Left ventricle myocardium inferior (tissue), 1 donor: ENCODE measurements around the gene ERAS. TPM values are rescaled to one million over a fixed set of nuclear protein-coding genes. Genes with fewer than 3 reads are reported as not detected.
A peak's percentile ranks its signal among the peaks of the same experiment; 100 is the strongest.

ENCODE experiments used
- DNase-seq: peaks from one replicate; pipeline ENCODE4 v3.0.0-alpha.2; 2020
- H3K27ac ChIP-seq: fragments of 200-600 bp; replicated peaks from 2 replicates; pipeline ENCODE4 v1.8.0; 2021
- H3K27me3 ChIP-seq: fragments of 200-600 bp; 2 replicates; pipeline ENCODE4 v1.8.0; 2021; ENCODE audit warnings: low read depth
- H3K36me3 ChIP-seq: fragments of 200-600 bp; 2 replicates; pipeline ENCODE4 v1.8.0; 2021
- H3K4me1 ChIP-seq: fragments of 200-600 bp; 2 replicates; pipeline ENCODE4 v1.8.0; 2021
- H3K4me3 ChIP-seq: fragments of 200-600 bp; 2 replicates; pipeline ENCODE4 v1.8.0; 2021; ENCODE audit warnings: mild to moderate bottlenecking, moderate library complexity
- H3K9me3 ChIP-seq: fragments of 200-600 bp; replicated peaks from 2 replicates; pipeline ENCODE4 v1.8.0; 2021
- intact Hi-C: fragments of 100-400 bp; cut with micrococcal nuclease; formaldehyde crosslinking; loops from one replicate; pipeline ENCODE4 v1.11.0; 2022
- total RNA-seq: library from RNA; stranded (reverse); fragmentation: NEBNext Ultra II Directional; extraction: Animal tissue kit (Norgen Biotek cat#: 25700); gene quantifications from one replicate; pipeline ENCODE4 v1.2.1, GENCODE V29; 2021
- TF ChIP-seq, protein P1 (sequence below): fragments of 200-600 bp; IDR thresholded peaks from 2 replicates; pipeline ENCODE4 v1.8.0; 2021; ENCODE audit warnings: antibody characterized with exemption, mild to moderate bottlenecking, borderline replicate concordance
- donor health status: DM: no; HTN: yes; CAD: no; lungs with severe emphysema.

ERAS gene
- total RNA-seq, 1 donor from 2014 or later, result not detected

DNA sequence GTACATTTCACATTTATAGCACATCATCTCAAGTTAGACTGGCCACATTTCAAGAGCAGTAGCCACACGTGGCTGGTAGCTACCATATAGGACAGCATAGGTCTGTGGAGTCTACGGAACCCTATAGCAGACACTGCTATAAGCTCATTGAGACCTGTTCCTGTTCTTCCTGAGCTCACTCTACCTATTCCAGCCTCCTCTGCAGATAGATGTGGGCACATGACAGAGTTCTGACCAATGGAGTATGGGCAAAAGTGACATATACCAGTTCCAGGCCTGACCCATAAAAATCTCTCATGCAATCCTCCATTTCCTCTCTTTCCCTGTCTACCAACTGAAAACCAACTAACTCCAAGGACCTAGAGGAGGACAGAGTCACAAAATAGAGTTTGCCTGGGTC lies 28.0 kb upstream of the ERAS start:
- Histone ChIP-seq H3K4me1 (peaks cover 5% of the 10 kb centered on the region), H3K27me3 (no peaks in the 10 kb centered on the region), H3K9me3 (no peaks in the 10 kb centered on the region), H3K36me3 (no peaks in the 10 kb centered on the region), H3K27ac (no peak overlapping the region), H3K4me3 (no peak overlapping the region)
- intact Hi-C loops, result no loop called here
- TF ChIP-seq, protein P1, sequence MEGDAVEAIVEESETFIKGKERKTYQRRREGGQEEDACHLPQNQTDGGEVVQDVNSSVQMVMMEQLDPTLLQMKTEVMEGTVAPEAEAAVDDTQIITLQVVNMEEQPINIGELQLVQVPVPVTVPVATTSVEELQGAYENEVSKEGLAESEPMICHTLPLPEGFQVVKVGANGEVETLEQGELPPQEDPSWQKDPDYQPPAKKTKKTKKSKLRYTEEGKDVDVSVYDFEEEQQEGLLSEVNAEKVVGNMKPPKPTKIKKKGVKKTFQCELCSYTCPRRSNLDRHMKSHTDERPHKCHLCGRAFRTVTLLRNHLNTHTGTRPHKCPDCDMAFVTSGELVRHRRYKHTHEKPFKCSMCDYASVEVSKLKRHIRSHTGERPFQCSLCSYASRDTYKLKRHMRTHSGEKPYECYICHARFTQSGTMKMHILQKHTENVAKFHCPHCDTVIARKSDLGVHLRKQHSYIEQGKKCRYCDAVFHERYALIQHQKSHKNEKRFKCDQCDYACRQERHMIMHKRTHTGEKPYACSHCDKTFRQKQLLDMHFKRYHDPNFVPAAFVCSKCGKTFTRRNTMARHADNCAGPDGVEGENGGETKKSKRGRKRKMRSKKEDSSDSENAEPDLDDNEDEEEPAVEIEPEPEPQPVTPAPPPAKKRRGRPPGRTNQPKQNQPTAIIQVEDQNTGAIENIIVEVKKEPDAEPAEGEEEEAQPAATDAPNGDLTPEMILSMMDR, result no peak
- DNase-seq, result no peak

DNA sequence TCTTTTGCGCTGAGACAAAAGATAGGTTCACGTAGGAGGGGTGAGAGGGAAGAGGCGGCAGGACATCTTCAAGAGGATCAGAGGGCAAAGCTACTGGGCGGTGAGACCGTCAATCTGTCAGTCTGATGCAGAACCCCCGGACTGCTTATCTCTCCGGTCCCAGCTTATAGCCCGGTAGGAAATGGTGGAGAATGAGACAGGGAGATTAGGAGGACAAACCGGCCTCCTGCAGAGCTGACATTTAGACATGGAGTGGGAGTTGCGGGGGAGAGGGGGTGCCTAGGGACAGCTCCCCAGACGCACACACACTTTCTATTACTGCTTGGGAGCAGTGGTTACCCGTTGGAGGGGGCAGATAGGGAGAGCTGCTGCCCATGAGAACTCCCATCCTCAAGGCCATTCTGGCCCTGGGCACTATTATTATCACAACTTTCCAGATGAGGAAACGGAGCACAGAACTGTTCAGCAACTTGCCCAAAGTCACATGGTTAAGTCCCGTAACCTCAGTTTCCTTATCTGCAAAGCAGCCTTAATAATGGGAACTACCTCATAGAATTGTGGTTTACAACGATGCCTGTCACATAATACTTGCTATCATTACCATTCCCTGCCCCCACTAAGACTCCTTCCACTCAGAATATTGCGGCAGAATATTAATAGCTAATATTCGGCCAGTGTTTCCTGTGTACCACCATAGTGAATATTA lies 25.6 kb upstream of the ERAS start:
- Histone ChIP-seq H3K36me3 (no peaks in the 10 kb centered on the region), H3K4me3 (peak overlapping the region; percentile 75), H3K27me3 (no peaks in the 10 kb centered on the region), H3K27ac (peak overlapping the region; percentile 97), H3K9me3 (no peaks in the 10 kb centered on the region), H3K4me1 (peaks cover 5% of the 10 kb centered on the region)
- no peak for DNase-seq
- intact Hi-C loops, result no loop called here
- TF ChIP-seq, protein P1, result no peak

DNA sequence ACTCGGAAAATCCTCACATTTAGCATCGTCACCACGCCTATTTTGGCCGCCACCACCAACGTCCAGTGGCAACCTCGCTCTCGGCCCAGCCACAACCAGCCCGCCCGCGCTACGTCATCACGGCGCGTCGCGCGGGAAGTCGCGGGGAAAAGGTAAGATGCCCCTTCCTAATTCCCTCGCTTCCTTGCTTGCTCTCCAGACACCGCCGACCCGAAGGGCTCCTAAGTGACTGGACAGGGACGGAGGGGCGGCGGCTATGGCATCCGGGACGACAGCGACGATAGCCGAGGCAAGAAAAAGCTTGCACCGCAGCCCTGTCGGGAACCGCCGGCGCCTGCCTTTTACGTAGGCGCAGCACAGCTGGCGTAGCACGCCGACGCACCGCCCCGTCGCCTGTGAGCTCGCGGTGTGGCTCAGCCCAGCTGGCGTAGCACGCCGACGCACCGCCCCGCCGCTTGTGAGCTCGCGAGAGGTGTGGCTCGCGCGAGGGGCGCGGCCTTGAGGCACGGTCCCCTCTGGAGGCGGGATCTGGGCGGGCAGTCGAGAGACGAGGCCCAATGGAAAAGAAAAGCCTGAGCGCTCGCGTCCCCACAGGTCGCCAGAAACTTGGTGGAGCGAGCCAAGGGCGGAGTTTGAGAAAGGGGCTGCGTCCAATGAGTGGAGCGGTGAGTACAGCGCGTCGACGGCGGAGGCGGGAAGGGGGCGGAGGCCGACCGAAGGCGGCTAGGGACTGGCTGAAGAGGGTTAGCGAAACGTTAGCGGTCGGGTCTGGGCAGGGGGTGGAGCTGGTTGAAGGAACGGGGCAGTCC lies 24.8 kb upstream of the ERAS start, which contains the start of gene HDAC6:
Gene HDAC6, plus strand, starts transcription at position 788 of the 809 bp plus-strand sequence. CDS start 626 bp downstream, outside the sequence.
- DNase-seq, result peak; percentile 96
- no peaks in the 10 kb centered on the region for H3K36me3 ChIP-seq
- H3K4me3 ChIP-seq, result peak within 1 kb of the TSS; percentile 75
- H3K9me3 ChIP-seq, result no peaks in the 10 kb centered on the region
- no peaks in the 10 kb centered on the region for H3K27me3 ChIP-seq
- peak within 1 kb of the TSS; percentile 97 for H3K27ac ChIP-seq
- H3K4me1 ChIP-seq, result peaks cover 5% of the 10 kb centered on the region
- intact Hi-C loops, result no loop called here
- TF ChIP-seq, protein P1, result no peak

DNA sequence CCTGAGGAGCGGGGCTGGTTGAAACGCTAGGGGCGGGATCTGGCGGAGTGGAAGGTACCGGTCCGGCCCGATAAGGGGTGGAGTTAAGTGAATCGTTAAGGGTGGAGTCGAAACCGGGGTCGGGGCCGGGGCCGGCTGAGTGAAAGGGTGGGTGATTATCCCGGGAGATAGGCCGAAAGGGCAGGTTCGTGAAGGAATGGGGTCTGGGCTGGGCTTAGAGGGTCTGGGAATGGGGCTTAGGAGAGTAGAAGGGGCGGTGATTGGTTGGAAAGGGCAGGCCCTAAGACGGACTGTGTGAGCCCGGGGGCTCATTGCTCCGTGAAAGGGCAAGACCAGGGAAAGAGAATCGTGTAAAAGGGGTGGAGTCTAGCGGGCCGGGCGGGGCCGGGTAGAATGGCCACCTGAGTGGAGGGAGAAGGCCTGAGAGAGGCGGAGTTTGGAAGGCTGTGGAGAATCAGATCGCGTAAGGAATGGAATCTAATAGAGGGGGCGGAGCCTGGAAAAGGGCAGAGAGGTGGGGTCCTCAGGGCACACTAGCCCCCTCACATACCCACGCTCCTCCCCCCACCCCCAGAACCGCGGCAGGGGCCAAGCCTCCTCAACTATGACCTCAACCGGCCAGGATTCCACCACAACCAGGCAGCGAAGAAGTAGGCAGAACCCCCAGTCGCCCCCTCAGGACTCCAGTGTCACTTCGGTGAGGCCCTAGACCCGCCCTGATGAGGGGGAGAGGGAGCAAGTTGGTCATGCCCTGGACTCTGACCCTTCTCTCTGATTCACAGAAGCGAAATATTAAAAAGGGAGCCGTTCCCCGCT lies 24.0 kb upstream of the ERAS start:
- Histone ChIP-seq H3K36me3 (no peaks in the 10 kb centered on the region), H3K27me3 (no peaks in the 10 kb centered on the region), H3K4me3 (peak overlapping the region; percentile 73), H3K27ac (peak overlapping the region; percentile 94), H3K4me1 (peaks cover 5% of the 10 kb centered on the region), H3K9me3 (no peaks in the 10 kb centered on the region)
- intact Hi-C loops, result no loop called here
- TF ChIP-seq, protein P1, result no peak
- peak; percentile 80 for DNase-seq

DNA sequence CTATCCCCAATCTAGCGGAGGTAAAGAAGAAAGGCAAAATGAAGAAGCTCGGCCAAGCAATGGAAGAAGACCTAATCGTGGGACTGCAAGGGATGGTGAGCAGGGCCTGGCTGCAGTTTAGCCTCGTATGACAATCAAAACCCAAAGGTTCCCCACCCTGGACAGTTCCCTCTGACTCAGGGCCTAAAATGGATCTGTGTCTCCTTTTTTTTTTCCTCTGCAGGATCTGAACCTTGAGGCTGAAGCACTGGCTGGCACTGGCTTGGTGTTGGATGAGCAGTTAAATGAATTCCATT lies 23.5 kb upstream of the ERAS start:
- peak overlapping the region; percentile 94 for H3K27ac ChIP-seq
- H3K9me3 ChIP-seq, result no peaks in the 10 kb centered on the region
- peaks cover 5% of the 10 kb centered on the region for H3K4me1 ChIP-seq
- no peaks in the 10 kb centered on the region for H3K36me3 ChIP-seq
- intact Hi-C loops, result no loop called here
- H3K4me3 ChIP-seq, result peak overlapping the region; percentile 73
- TF ChIP-seq, protein P1, result no peak
- DNase-seq, result no peak
- no peaks in the 10 kb centered on the region for H3K27me3 ChIP-seq
